Endodermal cell (in vitro differentiated cells): ENCODE results near the gene SLC25A22. TPM values are rescaled to one million over a fixed set of nuclear protein-coding genes. Genes with fewer than 3 reads are reported as not detected.

Experiments
- DNase-seq: peaks from one replicate; pipeline ENCODE4 v3.0.0-alpha.2; 2017
- H3K27ac ChIP-seq: 2 replicates; pipeline ENCODE4 v1.5.1; 2013; ENCODE audit warnings: mild to moderate bottlenecking, low read depth, low read length, moderate library complexity
- H3K27me3 ChIP-seq: 2 replicates; pipeline ENCODE4 v1.6.1; 2013; ENCODE audit warnings: mild to moderate bottlenecking, low read length, moderate library complexity; ENCODE audit not compliant: insufficient read depth, control insufficient read depth, poor library complexity, severe bottlenecking
- H3K36me3 ChIP-seq: 2 replicates; pipeline ENCODE4 v1.7.0; 2013; ENCODE audit warnings: mild to moderate bottlenecking, low read length, moderate library complexity; ENCODE audit not compliant: control insufficient read depth, insufficient read depth
- H3K4me1 ChIP-seq: one replicate; pipeline ENCODE4 v1.7.0; 2013; ENCODE audit warnings: low read length; ENCODE audit not compliant: control insufficient read depth, insufficient read depth
- H3K4me3 ChIP-seq: 2 replicates; pipeline ENCODE4 v1.5.1; 2013; ENCODE audit warnings: mild to moderate bottlenecking, low read length, moderate library complexity
- H3K9ac ChIP-seq: 2 replicates; pipeline ENCODE4 v1.6.1; 2013; ENCODE audit warnings: mild to moderate bottlenecking, low read length, moderate library complexity; ENCODE audit not compliant: poor library complexity, severe bottlenecking; ENCODE audit errors: extremely low read depth
- H3K9me3 ChIP-seq: 2 replicates; pipeline ENCODE4 v1.6.1; 2013; ENCODE audit warnings: mild to moderate bottlenecking, low read length, moderate library complexity; ENCODE audit not compliant: control insufficient read depth
- H3K27ac Mint-ChIP-seq: 2 replicates; pipeline ENCODE4 v1.8.0; 2020; ENCODE audit warnings: mixed read lengths
- H3K27me3 Mint-ChIP-seq: 2 replicates; pipeline ENCODE4 v1.8.0; 2021; ENCODE audit warnings: mild to moderate bottlenecking, mixed read lengths; ENCODE audit not compliant: insufficient read depth
- H3K36me3 Mint-ChIP-seq: 2 replicates; pipeline ENCODE4 v1.8.0; 2020; ENCODE audit warnings: low read depth, mixed read lengths
- H3K4me1 Mint-ChIP-seq: 2 replicates; pipeline ENCODE4 v1.8.0; 2020; ENCODE audit warnings: mixed read lengths
- H3K4me3 Mint-ChIP-seq: 2 replicates; pipeline ENCODE4 v1.8.0; 2020; ENCODE audit warnings: mild to moderate bottlenecking, moderate library complexity, mixed read lengths
- H3K9me3 Mint-ChIP-seq: 2 replicates; pipeline ENCODE4 v1.8.0; 2020; ENCODE audit warnings: mild to moderate bottlenecking, mixed read lengths
- CTCF ChIP-seq: fragments of 200-600 bp; sonication (generic); conservative IDR thresholded peaks from 2 replicates; pipeline ENCODE4 v1.5.0; 2021; ENCODE audit warnings: antibody characterized with exemption, mild to moderate bottlenecking
- WGBS, 2 experiments: methylation state at CpG; one replicate each; pipeline versions ENCODE4 v1.1.5 to v1.1.7; 2013; ENCODE audit warnings: missing lambda C conversion rate in 2 of 2, mixed read lengths in 1 of 2; ENCODE audit not compliant: insufficient coverage in 1 of 2, insufficient read length in 1 of 2; 5-methylcytosine and 5-hydroxymethylcytosine counted together
- total RNA-seq, 2 donors: library from RNA; stranded (reverse); fragmentation: NEBNext Ultra II Directional in 1 of 2; extraction: Animal tissue kit (Norgen Biotek cat#: 25700) in 1 of 2; gene quantifications; 2 replicates in 1 of 2; 3 replicates in 1 of 2; pipeline ENCODE4 v1.2.1, GENCODE V29; 2021

Gene SLC25A22
- total RNA-seq, 2 donors from 2014 or later, result 46.5 to 56.2 TPM

- H3K27me3 Mint-ChIP-seq, result no peaks in the 10 kb centered on the region
- Histone ChIP-seq H3K4me3 (no peak overlapping the region), H3K9me3 (no peaks in the 10 kb centered on the region), H3K4me1 (peaks cover 8% of the 10 kb centered on the region), H3K27me3 (no peaks in the 10 kb centered on the region), H3K9ac (no peak overlapping the region), H3K36me3 (peaks cover 28% of the 10 kb centered on the region), H3K27ac (no peak overlapping the region)
- H3K4me3 Mint-ChIP-seq, result no peak overlapping the region
- no peak for TF ChIP-seq CTCF
- no peaks in the 10 kb centered on the region for H3K9me3 Mint-ChIP-seq
- peaks cover 22% of the 10 kb centered on the region for H3K36me3 Mint-ChIP-seq
- 94 to 98% methylated on average over 9 of the region's 9 CpGs for whole genome bisulfite sequencing, 2 experiments
- no peak overlapping the region for H3K27ac Mint-ChIP-seq
- no peak for DNase-seq
- H3K4me1 Mint-ChIP-seq, result peaks cover 8% of the 10 kb centered on the region
Measured at GRCh38 chr11:773830-774229, 24.3 kb downstream of the SLC25A22 start.

GRCh38 chr11:773425-773824 lies 24.7 kb downstream of the SLC25A22 start:
- H3K9ac ChIP-seq, result no peak overlapping the region
- WGBS, 2 experiments, result 90 to 94% methylated on average over 2 to 5 of the region's 5 CpGs
- TF ChIP-seq CTCF, result no peak
- Mint-ChIP-seq H3K9me3 (no peaks in the 10 kb centered on the region), H3K36me3 (peaks cover 21% of the 10 kb centered on the region), H3K27me3 (no peaks in the 10 kb centered on the region), H3K27ac (no peak overlapping the region), H3K4me1 (peaks cover 8% of the 10 kb centered on the region), H3K4me3 (no peak overlapping the region)
- H3K4me1 ChIP-seq, result peaks cover 7% of the 10 kb centered on the region
- peaks cover 28% of the 10 kb centered on the region for H3K36me3 ChIP-seq
- no peak overlapping the region for H3K4me3 ChIP-seq
- H3K27ac ChIP-seq, result peak overlapping the region; percentile 72
- H3K9me3 ChIP-seq, result no peaks in the 10 kb centered on the region
- H3K27me3 ChIP-seq, result no peaks in the 10 kb centered on the region
- DNase-seq, result no peak

GRCh38 chr11:772429-773390 lies 25.4 kb downstream of the SLC25A22 start:
- H3K4me3 ChIP-seq, result no peak overlapping the region
- Mint-ChIP-seq H3K27me3 (no peaks in the 10 kb centered on the region), H3K27ac (no peak overlapping the region), H3K9me3 (no peaks in the 10 kb centered on the region), H3K36me3 (peaks cover 21% of the 10 kb centered on the region), H3K4me3 (no peak overlapping the region), H3K4me1 (peaks cover 8% of the 10 kb centered on the region)
- H3K4me1 ChIP-seq, result peaks cover 5% of the 10 kb centered on the region
- H3K36me3 ChIP-seq, result peaks cover 28% of the 10 kb centered on the region
- TF ChIP-seq CTCF, result no peak
- H3K9me3 ChIP-seq, result no peaks in the 10 kb centered on the region
- H3K9ac ChIP-seq, result no peak overlapping the region
- 90 to 92% methylated on average over 27 to 34 of the region's 34 CpGs for WGBS, 2 experiments
- peak overlapping the region; percentile 72 for H3K27ac ChIP-seq
- no peaks in the 10 kb centered on the region for H3K27me3 ChIP-seq
- no peak for DNase-seq
